Measurements from ENCODE around the gene RBMY1A1. TPM values are rescaled to one million over a fixed set of nuclear protein-coding genes. Genes with fewer than 3 reads are reported as not detected.
"Not testable (repeated sequence)": the region's sequence is repeated elsewhere in the genome, so short reads cannot be mapped to it uniquely, and the experiment has no call there.

RBMY1A1 gene
- total RNA-seq (2014; rRNA removed; shearing (Covaris generic)): 2.0 and 3.5 TPM in 2 replicates

DNA sequence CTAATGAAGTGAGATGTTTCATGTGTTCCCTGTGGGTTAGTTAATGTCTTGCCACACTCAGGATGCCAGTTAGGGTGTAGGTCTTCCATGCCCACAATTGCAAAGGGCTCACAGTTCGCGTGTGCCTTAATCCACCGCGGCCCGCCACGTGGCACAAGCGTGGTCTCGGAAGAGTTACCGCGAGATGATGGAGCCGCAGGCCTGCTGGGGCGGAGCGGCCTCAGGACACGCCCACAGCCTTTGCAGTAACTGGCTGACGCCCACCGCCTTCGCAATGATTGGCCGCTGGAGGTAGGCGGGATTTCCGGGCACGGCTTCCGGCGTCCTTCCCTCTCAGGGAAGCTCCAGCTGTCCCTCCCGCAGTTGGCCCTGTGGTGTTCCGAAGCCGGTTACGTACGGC is at the start of gene RBMY1A1:
TSS of gene RBMY1A1 (plus strand) at position 301 of the 400 bp plus-strand sequence. CDS start 2,013 bp downstream, outside the sequence.
- not testable (repeated sequence) for DNase-seq (ENCODE audit: low spot score)

DNA sequence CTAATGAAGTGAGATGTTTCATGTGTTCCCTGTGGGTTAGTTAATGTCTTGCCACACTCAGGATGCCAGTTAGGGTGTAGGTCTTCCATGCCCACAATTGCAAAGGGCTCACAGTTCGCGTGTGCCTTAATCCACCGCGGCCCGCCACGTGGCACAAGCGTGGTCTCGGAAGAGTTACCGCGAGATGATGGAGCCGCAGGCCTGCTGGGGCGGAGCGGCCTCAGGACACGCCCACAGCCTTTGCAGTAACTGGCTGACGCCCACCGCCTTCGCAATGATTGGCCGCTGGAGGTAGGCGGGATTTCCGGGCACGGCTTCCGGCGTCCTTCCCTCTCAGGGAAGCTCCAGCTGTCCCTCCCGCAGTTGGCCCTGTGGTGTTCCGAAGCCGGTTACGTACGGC is 23.6 kb upstream of the RBMY1A1 start, which contains the start of gene RBMY1B:
TSS of gene RBMY1B (plus strand) at position 301 of the 400 bp plus-strand sequence. CDS start 2,013 bp downstream, outside the sequence.
- DNase-seq (ENCODE audit: low spot score): not testable (repeated sequence)

DNA sequence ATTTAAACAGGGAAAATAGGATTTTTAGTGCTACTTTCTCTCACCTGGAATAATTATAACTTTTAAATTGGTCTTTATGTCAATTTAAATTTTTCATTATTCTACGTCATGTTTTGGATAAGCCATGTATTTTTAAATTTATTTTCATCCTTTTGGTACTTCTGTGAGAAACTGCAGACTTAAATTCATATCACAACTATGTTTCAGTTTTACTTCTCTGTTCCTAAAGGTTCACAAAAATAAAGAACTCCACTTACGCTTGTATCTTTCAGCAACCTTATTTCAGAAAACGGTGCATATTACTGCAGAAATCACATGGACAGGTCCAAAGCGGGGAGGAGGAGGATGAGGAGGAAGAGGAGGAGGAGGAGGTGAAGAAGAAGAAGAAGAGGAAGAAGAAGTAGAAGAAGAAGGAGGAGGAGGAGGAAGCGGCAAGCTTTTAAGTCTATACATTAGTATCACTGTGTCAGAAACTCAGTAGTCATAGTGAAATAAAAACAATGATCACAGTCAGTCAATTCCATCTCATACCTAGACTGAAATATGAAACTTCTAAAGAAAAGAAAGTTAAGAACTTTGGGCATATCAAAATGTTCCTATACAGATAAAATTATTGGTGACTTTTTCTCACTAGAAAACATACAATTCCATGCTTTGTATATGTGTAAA is 24.8 kb downstream of the RBMY1A1 start:
- not testable (repeated sequence) for DNase-seq (ENCODE audit: low spot score)

DNA sequence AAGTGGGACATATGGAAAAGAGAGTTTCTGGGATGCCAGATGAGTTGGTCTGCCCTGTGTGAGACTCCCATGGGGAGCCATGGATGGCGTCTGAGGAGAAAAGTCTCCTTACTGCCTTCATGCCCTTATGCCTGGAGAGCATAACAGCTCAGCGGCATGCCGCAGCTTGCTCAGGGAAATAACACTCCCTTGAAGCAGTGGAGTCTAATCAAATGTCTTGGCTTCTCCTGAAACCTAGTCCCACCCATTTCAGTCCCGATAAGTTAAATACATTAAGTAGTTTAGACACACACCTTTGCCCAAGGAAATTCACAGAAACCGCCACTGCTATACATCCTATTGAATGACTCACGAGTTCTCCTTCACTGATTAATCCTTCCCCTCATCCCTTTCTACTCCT is 50.8 kb downstream of the RBMY1A1 start:
- DNase-seq (ENCODE audit: low spot score): no peak

DNA sequence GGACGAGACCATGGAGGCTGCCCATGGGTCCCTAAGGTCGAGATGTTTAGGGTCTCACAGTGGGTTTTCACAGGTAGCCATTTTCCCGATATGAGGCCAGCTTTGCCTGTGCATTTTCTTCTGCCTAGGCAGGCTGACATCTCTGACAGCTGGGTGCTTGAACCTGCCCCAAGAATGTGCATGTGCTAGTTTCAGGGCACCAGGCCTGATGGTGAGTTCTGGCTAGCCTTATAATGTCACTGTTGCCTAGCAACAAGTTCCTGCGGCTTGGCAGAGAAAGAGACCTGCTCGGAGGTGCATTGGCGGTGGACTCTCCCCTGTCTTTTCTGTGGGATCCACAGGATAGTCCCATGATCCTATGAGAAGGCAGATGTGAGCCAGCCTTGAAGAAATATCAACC is 51.8 kb downstream of the RBMY1A1 start:
- DNase-seq (ENCODE audit: low spot score): not testable (repeated sequence)

DNA sequence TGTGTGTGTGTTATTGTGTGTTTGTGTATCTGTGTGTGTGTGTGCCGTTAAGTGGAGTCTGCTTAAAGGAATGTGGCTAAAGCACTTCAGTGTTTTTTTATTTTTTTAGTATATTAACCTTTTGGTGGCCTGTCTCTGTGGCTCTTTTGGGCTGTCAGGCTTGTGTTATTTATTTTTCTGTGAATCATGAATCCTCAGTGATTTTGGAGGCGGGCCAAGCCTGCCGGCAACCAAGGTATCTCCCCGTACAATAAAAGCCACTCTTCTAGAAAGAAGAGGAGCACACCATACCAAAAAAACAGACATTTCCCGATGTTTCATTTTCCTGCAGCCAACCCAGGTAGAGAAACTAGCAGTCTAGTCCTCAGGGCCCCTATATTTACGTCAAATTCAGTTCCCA is 57.4 kb downstream of the RBMY1A1 start:
- DNase-seq (ENCODE audit: low spot score): no peak

DNA sequence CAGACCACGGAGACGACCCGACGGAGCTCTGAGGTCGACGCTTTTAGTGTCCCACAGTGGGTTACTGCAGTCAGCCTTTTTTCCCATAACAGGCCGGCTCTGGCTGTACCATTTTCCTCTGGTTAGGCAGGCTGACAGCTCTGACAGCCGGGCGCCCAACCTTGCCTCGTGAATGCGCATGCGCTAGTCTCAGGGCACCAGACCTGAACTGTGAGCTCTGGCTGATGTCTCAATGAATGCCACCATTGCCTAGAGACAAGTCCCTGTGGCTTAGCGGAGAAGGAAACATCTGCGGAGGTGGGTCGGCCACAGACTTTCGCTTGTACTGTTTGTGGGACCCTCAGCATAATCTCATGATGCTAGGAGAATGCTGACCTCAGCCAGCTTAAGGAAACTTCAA is 61.6 kb downstream of the RBMY1A1 start:
- not testable (repeated sequence) for DNase-seq (ENCODE audit: low spot score)

Other genes with a start within 250 kb of the RBMY1A1 start
- gene RBMY1B, start 23.5 kb upstream of the RBMY1A1 start, total RNA-seq (2014; rRNA removed; shearing (Covaris generic)): 1.2 TPM in 1 of 2 replicates, not detected in the other